PC-3 (cell line): Measurements from ENCODE around the gene PTPA. TPM values are rescaled to one million over a fixed set of nuclear protein-coding genes. Genes with fewer than 3 reads are reported as not detected.
"Not testable (repeated sequence)": the region's sequence is repeated elsewhere in the genome, so short reads cannot be mapped to it uniquely, and the experiment has no call there.

ENCODE experiments used
- ATAC-seq: fragments of 200-7000 bp; cut with Tn5 transposase; 2 replicates; pipeline ENCODE4 v1.9.1; 2020; ENCODE audit warnings: mild to moderate bottlenecking, moderate library complexity
- BruUV-seq: library from RNA; stranded (reverse); fragments of 400-500 nt; replicated peaks from 2 replicates; lab custom pipeline; 2021; lab: Mats Ljungman, UMichigan
- CTCF ChIA-PET: fragments of 300-600 bp; sonication (Branson Sonifier 250); formaldehyde crosslinking; loops from one replicate; lab custom pipeline; 2022; ENCODE audit warnings: antibody characterized with exemption; lab: Charles Lee
- POLR2A ChIA-PET: fragments of 300-600 bp; sonication (Branson Sonifier 250); formaldehyde crosslinking; loops from one replicate; lab custom pipeline; 2022; ENCODE audit warnings: antibody characterized with exemption; ENCODE audit not compliant: unreplicated experiment; lab: Charles Lee
- DNase-seq: peaks from one replicate; pipeline ENCODE4 v3.0.0-alpha.2; 2015
- H2AFZ ChIP-seq: fragments of 300-600 bp; sonication (generic); 2 replicates; pipeline ENCODE4 v1.6.0; 2016; ENCODE audit warnings: antibody characterized with exemption, low read length
- H3F3A ChIP-seq: fragments of 300-600 bp; sonication (generic); one replicate; pipeline ENCODE4 v1.6.0; 2017; ENCODE audit warnings: antibody characterized with exemption, low read length, control low read depth, mild to moderate bottlenecking; ENCODE audit not compliant: unreplicated experiment
- H3K27ac ChIP-seq: fragments of 300-600 bp; sonication (generic); 2 replicates; pipeline ENCODE4 v1.5.1; 2016; ENCODE audit warnings: mild to moderate bottlenecking, low read length
- H3K27me3 ChIP-seq: fragments of 300-600 bp; sonication (generic); 2 replicates; pipeline ENCODE4 v1.6.1; 2016; ENCODE audit warnings: low read length, mixed read lengths
- H3K36me3 ChIP-seq: fragments of 300-600 bp; sonication (generic); 2 replicates; pipeline ENCODE4 v1.6.1; 2016; ENCODE audit warnings: low read depth, mixed run types, low read length, mixed read lengths
- H3K4me1 ChIP-seq: fragments of 300-600 bp; sonication (generic); 2 replicates; pipeline ENCODE4 v1.5.1; 2016; ENCODE audit warnings: low read length; ENCODE audit not compliant: insufficient read depth
- H3K4me2 ChIP-seq: fragments of 300-600 bp; sonication (generic); 2 replicates; pipeline ENCODE4 v1.6.0; 2016; ENCODE audit warnings: low read length
- H3K4me3 ChIP-seq: fragments of 300-600 bp; sonication (generic); 2 replicates; pipeline ENCODE4 v1.5.1; 2016; ENCODE audit warnings: mild to moderate bottlenecking, low read length, mixed read lengths
- H3K79me2 ChIP-seq: fragments of 300-600 bp; sonication (generic); 2 replicates; pipeline ENCODE4 v1.6.1; 2017; ENCODE audit warnings: low read length, mixed read lengths
- H3K9ac ChIP-seq: fragments of 300-600 bp; sonication (generic); 2 replicates; pipeline ENCODE4 v1.6.0; 2016; ENCODE audit warnings: mild to moderate bottlenecking, low read length
- H3K9me2 ChIP-seq: fragments of 300-600 bp; sonication (generic); replicated peaks from 2 replicates; pipeline ENCODE4 v1.6.1; 2016; ENCODE audit warnings: mixed run types, low read length, mixed read lengths
- H3K9me3 ChIP-seq: fragments of 300-600 bp; sonication (generic); 2 replicates; pipeline ENCODE4 v1.6.1; 2016; ENCODE audit warnings: low read length, mixed read lengths
- H4K20me1 ChIP-seq: fragments of 300-600 bp; sonication (generic); 2 replicates; pipeline ENCODE4 v1.6.1; 2016; ENCODE audit warnings: low read length, mixed read lengths
- EZH2 ChIP-seq: fragments of 300-600 bp; sonication (generic); IDR thresholded peaks from one replicate; pipeline ENCODE4 v1.6.1; 2017; ENCODE audit warnings: antibody characterized with exemption, mild to moderate bottlenecking, low read length; ENCODE audit not compliant: unreplicated experiment
- EZH2phosphoT487 ChIP-seq: fragments of 300-600 bp; sonication (generic); IDR thresholded peaks from 2 replicates; pipeline ENCODE4 v1.6.1; 2018; ENCODE audit warnings: mild to moderate bottlenecking, antibody characterized with exemption, low read length, borderline replicate concordance
- intact Hi-C: fragments of 100-400 bp; cut with micrococcal nuclease; formaldehyde crosslinking; loops from 2 replicates; pipeline ENCODE4 v1.9.0; 2023
- total RNA-seq: library from RNA; depleted of rRNA; stranded (reverse); fragments of >200 nt; gene quantifications from 2 replicates; pipeline ENCODE4 v1.2.3, GENCODE V29; 2014
- TF ChIP-seq, protein P1 (sequence below): fragments of 300-600 bp; sonication (generic); conservative IDR thresholded peaks from 2 replicates; pipeline ENCODE4 v1.5.1; 2017; ENCODE audit warnings: antibody characterized with exemption, low read depth, mild to moderate bottlenecking, low read length

The PTPA gene
- total RNA-seq, 1 experiment from 2014 or later, result 138 TPM

DNA sequence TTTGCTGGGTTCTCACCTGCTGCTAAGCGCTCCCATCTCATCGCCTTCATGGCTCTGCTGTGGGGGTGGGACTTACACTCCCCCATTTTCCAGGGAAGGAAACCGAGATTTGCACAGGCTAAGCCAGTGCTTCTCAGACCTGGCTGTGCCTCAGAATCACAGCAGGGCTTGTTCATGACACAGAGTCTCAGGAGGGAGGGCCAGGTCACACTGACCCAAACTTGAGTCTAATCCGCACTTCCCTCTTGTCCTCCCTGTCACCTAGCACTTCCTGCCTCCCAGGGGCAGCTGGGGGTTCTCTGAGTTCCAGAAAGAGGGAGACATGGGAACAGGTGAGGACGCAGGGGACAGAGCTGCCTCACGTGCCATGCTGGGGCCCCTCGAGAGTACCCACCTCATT lies 82.4 kb downstream of the PTPA start:
- no peak for TF ChIP-seq EZH2
- TF ChIP-seq EZH2phosphoT487, result no peak
- TF ChIP-seq, protein P1, sequence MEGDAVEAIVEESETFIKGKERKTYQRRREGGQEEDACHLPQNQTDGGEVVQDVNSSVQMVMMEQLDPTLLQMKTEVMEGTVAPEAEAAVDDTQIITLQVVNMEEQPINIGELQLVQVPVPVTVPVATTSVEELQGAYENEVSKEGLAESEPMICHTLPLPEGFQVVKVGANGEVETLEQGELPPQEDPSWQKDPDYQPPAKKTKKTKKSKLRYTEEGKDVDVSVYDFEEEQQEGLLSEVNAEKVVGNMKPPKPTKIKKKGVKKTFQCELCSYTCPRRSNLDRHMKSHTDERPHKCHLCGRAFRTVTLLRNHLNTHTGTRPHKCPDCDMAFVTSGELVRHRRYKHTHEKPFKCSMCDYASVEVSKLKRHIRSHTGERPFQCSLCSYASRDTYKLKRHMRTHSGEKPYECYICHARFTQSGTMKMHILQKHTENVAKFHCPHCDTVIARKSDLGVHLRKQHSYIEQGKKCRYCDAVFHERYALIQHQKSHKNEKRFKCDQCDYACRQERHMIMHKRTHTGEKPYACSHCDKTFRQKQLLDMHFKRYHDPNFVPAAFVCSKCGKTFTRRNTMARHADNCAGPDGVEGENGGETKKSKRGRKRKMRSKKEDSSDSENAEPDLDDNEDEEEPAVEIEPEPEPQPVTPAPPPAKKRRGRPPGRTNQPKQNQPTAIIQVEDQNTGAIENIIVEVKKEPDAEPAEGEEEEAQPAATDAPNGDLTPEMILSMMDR, result no peak
- Histone ChIP-seq H3K9me3 (no peaks in the 10 kb centered on the region), H3K27me3 (no peaks in the 10 kb centered on the region), H3K4me3 (no peak overlapping the region), H3K9me2 (no peaks in the 10 kb centered on the region), H3K27ac (no peak overlapping the region), H3K4me1 (no peaks in the 10 kb centered on the region), H3K9ac (no peak overlapping the region), H3K79me2 (no peaks in the 10 kb centered on the region), H3K4me2 (no peak overlapping the region), H2AFZ (no peak overlapping the region), H3F3A (no peaks in the 10 kb centered on the region), H3K36me3 (no peaks in the 10 kb centered on the region), H4K20me1 (no peaks in the 10 kb centered on the region)
- intact Hi-C loops, result no loop called here
- no peak for DNase-seq
- ATAC-seq, result no peak
- POLR2A ChIA-PET, result no interaction called here
- no TSS peak for BruUV-seq
- CTCF ChIA-PET, result no interaction called here

DNA sequence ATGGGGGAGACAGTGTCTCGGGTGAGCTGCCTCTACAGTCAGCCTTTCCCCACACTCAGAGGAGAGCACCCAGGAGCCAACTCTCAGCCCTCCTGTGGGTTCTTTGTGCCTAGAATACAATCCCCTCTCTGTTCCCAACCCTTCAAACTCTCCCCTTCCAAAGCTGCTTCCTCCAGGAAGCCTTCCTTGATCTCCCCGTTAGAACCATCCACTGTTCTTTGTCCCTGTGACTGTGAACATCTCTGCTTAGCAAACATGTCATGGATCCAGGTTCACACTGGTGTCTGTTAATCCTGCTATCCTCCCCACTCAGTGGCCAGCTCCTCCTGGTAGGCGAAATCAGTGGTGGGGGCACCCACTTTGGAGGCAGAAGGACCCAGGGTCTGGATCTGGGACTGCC lies 83.0 kb downstream of the PTPA start:
- TF ChIP-seq, protein P1, result no peak
- TF ChIP-seq EZH2phosphoT487 (no peak), EZH2 (no peak)
- H3K9ac ChIP-seq, result no peak overlapping the region
- intact Hi-C loops, result no loop called here
- no peaks in the 10 kb centered on the region for H3K27me3 ChIP-seq
- no peak overlapping the region for H2AFZ ChIP-seq
- ChIA-PET POLR2A (no interaction called here), CTCF (interaction anchor here (0.7 kb wide), 1 partner anchor 62 kb away, joined by 3 read pairs; no protein-coding TSS in a partner anchor)
- ATAC-seq, result no peak
- no peaks in the 10 kb centered on the region for H4K20me1 ChIP-seq
- H3K9me3 ChIP-seq, result no peaks in the 10 kb centered on the region
- no peaks in the 10 kb centered on the region for H3K9me2 ChIP-seq
- no peak overlapping the region for H3K4me3 ChIP-seq
- no peaks in the 10 kb centered on the region for H3K36me3 ChIP-seq
- no peak overlapping the region for H3K27ac ChIP-seq
- BruUV-seq, result no TSS peak
- no peaks in the 10 kb centered on the region for H3K4me1 ChIP-seq
- no peak overlapping the region for H3K4me2 ChIP-seq
- no peaks in the 10 kb centered on the region for H3F3A ChIP-seq
- H3K79me2 ChIP-seq, result no peaks in the 10 kb centered on the region
- no peak for DNase-seq

DNA sequence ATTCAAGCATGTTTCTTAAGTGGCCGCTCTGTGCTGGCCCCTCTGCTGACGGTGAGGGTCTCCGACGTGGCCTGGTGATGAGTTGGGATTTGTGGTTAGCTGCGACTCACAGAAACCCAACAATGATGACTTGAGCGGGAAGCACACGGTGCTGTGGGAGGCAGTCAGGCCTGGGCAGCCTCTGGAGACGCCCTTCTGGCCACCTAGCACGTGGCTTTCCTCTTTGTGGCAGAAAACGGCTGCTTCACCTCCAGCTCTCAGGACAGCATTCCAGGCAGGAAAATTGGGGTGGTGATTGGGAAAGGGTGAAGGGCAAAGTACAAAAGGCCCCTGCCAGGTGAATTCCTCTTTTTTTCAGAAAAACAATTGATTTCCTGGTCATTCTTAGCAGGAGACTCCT lies 84.4 kb downstream of the PTPA start:
- Histone ChIP-seq H3K9me3 (no peaks in the 10 kb centered on the region), H4K20me1 (no peaks in the 10 kb centered on the region), H3K9me2 (no peaks in the 10 kb centered on the region), H3K9ac (no peak overlapping the region), H3K4me3 (no peak overlapping the region), H3K79me2 (no peaks in the 10 kb centered on the region), H3K4me2 (no peak overlapping the region), H3K27me3 (no peaks in the 10 kb centered on the region), H2AFZ (no peak overlapping the region), H3K36me3 (no peaks in the 10 kb centered on the region), H3K27ac (no peak overlapping the region), H3F3A (no peaks in the 10 kb centered on the region), H3K4me1 (no peaks in the 10 kb centered on the region)
- BruUV-seq, result no TSS peak
- POLR2A ChIA-PET, result no interaction called here
- CTCF ChIA-PET, result no interaction called here
- no peak for ATAC-seq
- TF ChIP-seq, protein P1, result no peak
- TF ChIP-seq EZH2phosphoT487 (no peak), EZH2 (no peak)
- peak; percentile 4 for DNase-seq
- intact Hi-C loops, result no loop called here

DNA sequence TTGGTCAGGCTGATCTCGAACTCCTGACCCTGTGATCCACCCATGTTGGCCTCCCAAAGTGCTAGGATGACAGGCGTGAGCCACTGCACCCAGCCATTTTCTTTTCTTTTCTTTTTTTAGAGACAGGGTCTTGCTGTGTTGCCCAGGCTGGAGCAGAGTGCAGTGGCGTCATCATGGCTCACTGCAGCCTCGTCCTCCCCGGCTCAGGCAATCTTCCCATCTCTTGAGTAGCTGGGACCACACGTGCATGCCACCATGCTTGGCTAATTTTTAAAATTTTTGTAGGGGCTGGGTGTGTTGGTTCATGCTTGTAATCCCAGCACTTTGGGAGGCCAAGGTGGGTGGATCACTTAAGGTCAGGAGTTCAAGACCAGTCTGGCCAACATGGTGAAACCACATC lies 85.8 kb downstream of the PTPA start:
- H3K4me2 ChIP-seq, ATAC-seq, H3K4me1 ChIP-seq, CTCF ChIA-PET, H3F3A ChIP-seq, H3K4me3 ChIP-seq, POLR2A ChIA-PET, H3K27ac ChIP-seq, H2AFZ ChIP-seq, H3K79me2 ChIP-seq, H4K20me1 ChIP-seq, intact Hi-C loops, BruUV-seq, H3K9me3 ChIP-seq, H3K9me2 ChIP-seq, H3K9ac ChIP-seq, H3K36me3 ChIP-seq, H3K27me3 ChIP-seq, DNase-seq: not testable (repeated sequence)
